Measurements from ENCODE around the gene CSNK1A1. TPM values are rescaled to one million over a fixed set of nuclear protein-coding genes. Genes with fewer than 3 reads are reported as not detected.

CSNK1A1 gene
- total and polyA plus RNA-seq, 4 donors = 43.0 to 108 (median 78.2) TPM

GRCh38 chr5:149545327-149545726, 5.9 kb downstream of the CSNK1A1 start:
- H3K9me3 ChIP-seq (ENCODE audit: control insufficient read depth in 4 of 4, low read length in 3 of 4) = no peaks in the 10 kb centered on the region
- H3K36me3 ChIP-seq (ENCODE audit: control insufficient read depth in 4 of 4, insufficient read depth in 3 of 4, low read depth in 1 of 4, low read length in 3 of 4) = peaks cover 7 to 18% (median 9%) of the 10 kb centered on the region in 4 donors
- H3K27me3 ChIP-seq (ENCODE audit: control insufficient read depth in 4 of 4, insufficient read depth in 4 of 4, low read length in 3 of 4) = no peaks in the 10 kb centered on the region
- TF ChIP-seq EGR1 (IDR thresholded peaks at IDR 0.05; ENCODE audit: low read depth in 2 of 2) (no peak), YY1 (IDR thresholded peaks at IDR 0.05) (no peak), ATF3 (IDR thresholded peaks at IDR 0.05) (no peak), JUND (IDR thresholded peaks at IDR 0.05) (no peak), HNF4G (IDR thresholded peaks at IDR 0.05) (no peak), RAD21 (IDR thresholded peaks at IDR 0.05) (no peak), FOXA2 (IDR thresholded peaks at IDR 0.05) (no peak), NR2F2 (IDR thresholded peaks at IDR 0.05) (no peak), SP1 (IDR thresholded peaks at IDR 0.05) (no peak), ZBTB33 (IDR thresholded peaks at IDR 0.05) (no peak), REST (IDR thresholded peaks at IDR 0.05) (no peak), CTCF (IDR thresholded peaks at IDR 0.05; ENCODE audit: low read depth, low read length, missing input control) (no peak), FOXA1 (IDR thresholded peaks at IDR 0.05) (no peak), MAX (IDR thresholded peaks at IDR 0.05) (no peak), GABPA (IDR thresholded peaks at IDR 0.05 in 1 of 2, conservative IDR thresholded peaks at IDR 0.05 in 1 of 2) (no peak), HNF4A (conservative IDR thresholded peaks at IDR 0.05) (no peak), TAF1 (conservative IDR thresholded peaks at IDR 0.05) (no peak)
- no peak overlapping the region for H3K9ac ChIP-seq (ENCODE audit: low read depth in 1 of 2, low read length in 2 of 2)
- DNase-seq (ENCODE audit: low spot score) = no peak
- no peak overlapping the region for H3K4me3 ChIP-seq (ENCODE audit: low read depth in 1 of 3, low read length in 3 of 3)
- whole genome bisulfite sequencing = 78% methylated on average over 6 of the region's 6 CpGs
- H3K4me1 ChIP-seq (ENCODE audit: control insufficient read depth in 4 of 4, insufficient read depth in 4 of 4, low read length in 3 of 4) = peaks cover 11 to 44% (median 30%) of the 10 kb centered on the region in 4 donors
- no peak overlapping the region for H3K27ac ChIP-seq (ENCODE audit: low read depth in 1 of 2, low read length in 2 of 2)

- H3K9me3 ChIP-seq (ENCODE audit: control insufficient read depth in 4 of 4, low read length in 3 of 4) = no peaks in the 10 kb centered on the region
- H3K27me3 ChIP-seq (ENCODE audit: control insufficient read depth in 4 of 4, insufficient read depth in 4 of 4, low read length in 3 of 4) = no peaks in the 10 kb centered on the region
- H3K36me3 ChIP-seq (ENCODE audit: control insufficient read depth in 4 of 4, insufficient read depth in 3 of 4, low read depth in 1 of 4, low read length in 3 of 4) = peaks cover 7 to 23% (median 9%) of the 10 kb centered on the region in 4 donors
- H3K27ac ChIP-seq (ENCODE audit: low read depth in 1 of 2, low read length in 2 of 2) = no peak overlapping the region
- peaks cover 12 to 43% (median 29%) of the 10 kb centered on the region in 4 donors for H3K4me1 ChIP-seq (ENCODE audit: control insufficient read depth in 4 of 4, insufficient read depth in 4 of 4, low read length in 3 of 4)
- no peak overlapping the region for H3K4me3 ChIP-seq (ENCODE audit: low read depth in 1 of 3, low read length in 3 of 3)
- TF ChIP-seq GABPA (IDR thresholded peaks at IDR 0.05 in 1 of 2, conservative IDR thresholded peaks at IDR 0.05 in 1 of 2) (no peak), CTCF (IDR thresholded peaks at IDR 0.05; ENCODE audit: low read depth, low read length, missing input control) (no peak)
- 71% methylated on average over 3 of the region's 3 CpGs for WGBS
- no peak overlapping the region for H3K9ac ChIP-seq (ENCODE audit: low read depth in 1 of 2, low read length in 2 of 2)
- no peak for DNase-seq (ENCODE audit: low spot score)
These were observed 7.2 kb downstream of the CSNK1A1 start for GRCh38 chr5:149544028-149544420.

All from liver (tissue), 9 donors.